Activated T-cell treated with anti-CD3 and anti-CD28 coated beads for 24 hours (primary cell): ENCODE data around the gene DRD2.

Experiments
- DNase-seq: peaks from one replicate; pipeline ENCODE4 v3.0.0-alpha.2; 2020; ENCODE audit warnings: low read depth

DRD2 gene

DNA sequence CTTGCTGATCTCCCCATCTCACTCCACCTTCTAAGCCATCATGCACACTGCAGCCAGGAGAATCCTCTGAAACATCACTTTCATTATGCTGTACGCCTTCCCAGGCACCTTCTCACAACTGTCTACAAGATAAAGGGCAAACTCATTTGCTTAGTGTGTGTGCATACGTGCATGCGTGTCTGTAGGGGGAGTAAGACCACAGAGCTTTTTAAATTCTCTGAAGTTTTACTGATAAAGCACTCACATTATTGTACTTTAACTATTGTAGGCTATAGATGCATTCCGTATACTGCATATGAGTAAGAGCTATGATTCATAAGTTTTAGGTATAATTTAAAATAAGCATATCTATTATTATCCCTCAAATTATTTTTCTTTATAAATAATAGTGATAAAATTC lies 102.9 kb downstream of the DRD2 start:
- DNase-seq = no peak

DNA sequence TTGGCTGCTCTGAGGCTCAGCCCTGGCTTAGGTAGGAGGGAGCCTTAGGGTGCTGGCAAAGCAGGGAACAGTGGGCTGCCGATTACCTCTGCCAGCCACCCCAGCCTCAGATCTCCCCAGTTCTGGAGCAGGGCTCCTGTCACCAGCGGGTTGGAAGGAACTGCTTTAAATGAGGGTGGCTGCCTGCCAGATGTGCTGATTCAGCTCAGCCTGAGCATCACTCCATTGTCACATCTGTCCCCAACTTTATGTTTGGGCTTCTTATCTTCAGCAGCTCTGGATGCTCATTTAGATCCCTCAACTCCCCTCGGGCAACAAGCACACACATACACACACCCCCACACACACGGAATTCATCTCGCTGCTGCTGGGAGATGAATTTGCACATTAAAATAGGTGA lies 104.6 kb downstream of the DRD2 start:
- no peak for DNase-seq

DNA sequence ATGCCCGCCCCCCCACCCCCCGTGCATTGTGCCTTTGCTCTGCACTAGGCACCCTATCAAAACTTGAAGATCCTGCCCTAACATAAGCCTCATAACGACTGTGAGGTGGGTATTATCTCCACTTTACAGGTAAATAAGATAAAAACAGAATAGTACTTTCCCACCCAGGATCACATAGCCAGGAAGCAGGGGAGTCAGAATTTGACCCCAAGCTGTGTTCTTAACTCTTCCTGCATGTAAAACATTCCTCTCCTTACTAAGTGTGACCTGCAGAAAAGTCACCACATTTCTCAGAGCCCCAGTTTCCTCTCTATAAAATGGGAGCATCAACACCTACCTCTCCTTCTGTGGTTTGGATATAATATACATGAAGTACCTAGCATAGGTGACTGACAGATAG lies 105.8 kb downstream of the DRD2 start:
- no peak for DNase-seq

DNA sequence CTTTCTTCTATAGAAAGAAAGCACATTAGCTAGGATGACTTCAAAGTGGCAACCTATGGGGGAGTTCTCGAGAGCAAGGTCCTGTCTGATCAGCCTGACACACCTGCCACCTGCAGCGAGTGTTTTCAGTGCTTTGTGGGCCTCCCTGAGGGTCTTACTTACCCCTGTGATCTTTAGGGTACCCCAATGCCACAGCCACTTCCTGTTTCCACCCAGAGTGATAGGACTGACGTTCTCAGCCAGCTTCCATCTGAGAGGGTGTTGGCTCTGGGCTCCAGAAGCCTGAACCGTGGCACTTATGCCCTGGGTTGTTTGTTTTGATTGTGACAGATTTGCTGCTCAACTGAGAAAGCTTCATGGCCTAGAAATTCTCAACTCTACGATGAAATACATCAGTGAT lies 109.3 kb downstream of the DRD2 start:
- DNase-seq = no peak

GRCh38 chr11:113363996-113364641 lies 111.1 kb downstream of the DRD2 start:
- DNase-seq = no peak

DNA sequence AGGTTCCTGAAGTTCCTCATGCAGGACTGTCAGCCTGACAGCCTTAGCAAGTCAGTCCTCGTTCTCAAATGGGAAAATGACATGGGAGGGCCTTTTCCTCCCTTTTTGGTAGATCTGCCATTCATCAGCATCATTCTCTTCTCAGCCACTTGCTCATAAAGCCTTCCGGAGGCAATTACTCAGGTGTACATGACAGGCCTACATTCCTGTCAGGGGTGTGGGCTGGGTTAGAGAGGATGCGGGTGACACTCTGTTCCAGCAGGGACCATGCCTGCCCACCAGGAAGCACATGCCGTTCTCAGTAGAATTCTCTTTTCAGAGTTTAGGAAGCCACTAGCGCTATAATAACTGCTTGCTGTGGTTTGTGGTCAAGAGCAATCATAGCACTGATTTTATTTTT lies 111.8 kb downstream of the DRD2 start:
- DNase-seq = no peak
